GDM1 (cell line): ENCODE results near the gene PREX1.

Experiments used
- DNase-seq: peaks from one replicate; lab custom pipeline; 2025; lab: John Stamatoyannopoulos, UW

PREX1 gene

GRCh38 chr20:48716541-48716940, 111.3 kb downstream of the PREX1 start:
- no peak for DNase-seq

GRCh38 chr20:48716086-48716485, 111.7 kb downstream of the PREX1 start:
- no peak for DNase-seq

- no peak for DNase-seq
Observed at GRCh38 chr20:48714764-48715163, 113.0 kb downstream of the PREX1 start.

GRCh38 chr20:48711696-48712464, 115.9 kb downstream of the PREX1 start:
- DNase-seq, result no peak

GRCh38 chr20:48711044-48711428, 116.8 kb downstream of the PREX1 start:
- DNase-seq, result no peak

GRCh38 chr20:48710341-48711043, 117.3 kb downstream of the PREX1 start:
- no peak for DNase-seq

GRCh38 chr20:48709744-48710143, 118.1 kb downstream of the PREX1 start:
- DNase-seq, result no peak

- no peak for DNase-seq
Observed at GRCh38 chr20:48709058-48709691, 118.6 kb downstream of the PREX1 start.

GRCh38 chr20:48708630-48709029, 119.2 kb downstream of the PREX1 start:
- no peak for DNase-seq

- no peak for DNase-seq
Observed at GRCh38 chr20:48708116-48708515, 119.7 kb downstream of the PREX1 start.

GRCh38 chr20:48706710-48707365, 121.0 kb downstream of the PREX1 start:
- DNase-seq, result no peak

- DNase-seq, result no peak
Observed at GRCh38 chr20:48706116-48706656, 121.6 kb downstream of the PREX1 start.

GRCh38 chr20:48705240-48706115, 122.3 kb downstream of the PREX1 start:
- no peak for DNase-seq

- no peak for DNase-seq
Observed at GRCh38 chr20:48704761-48705160, 123.0 kb downstream of the PREX1 start.

GRCh38 chr20:48703511-48704219, 124.1 kb downstream of the PREX1 start:
- no peak for DNase-seq

GRCh38 chr20:48703107-48703506, 124.7 kb downstream of the PREX1 start:
- no peak for DNase-seq

GRCh38 chr20:48702455-48702913, 125.3 kb downstream of the PREX1 start:
- no peak for DNase-seq

- no peak for DNase-seq
Observed at GRCh38 chr20:48701702-48702101, 126.1 kb downstream of the PREX1 start.

- DNase-seq, result no peak
Observed at GRCh38 chr20:48698507-48699267, 129.1 kb downstream of the PREX1 start.
